ENCODE results near the gene ANKRD39. TPM values are rescaled to one million over a fixed set of nuclear protein-coding genes. Genes with fewer than 3 reads are reported as not detected.

ANKRD39 gene
- total and polyA plus RNA-seq, 4 donors, result 4.7 to 22.7 (median 10.7) TPM

- Histone ChIP-seq H3K9me3 (ENCODE audit: control insufficient read depth in 4 of 4, low read length in 3 of 4) (no peaks in the 10 kb centered on the region), H3K36me3 (ENCODE audit: control insufficient read depth in 4 of 4, insufficient read depth in 3 of 4, low read depth in 1 of 4, low read length in 3 of 4) (no peaks in the 10 kb centered on the region), H3K4me3 (ENCODE audit: low read depth in 1 of 3, low read length in 3 of 3) (no peak overlapping the region), H3K27me3 (ENCODE audit: control insufficient read depth in 4 of 4, insufficient read depth in 4 of 4, low read length in 3 of 4) (no peaks in the 10 kb centered on the region), H3K27ac (ENCODE audit: low read depth in 1 of 2, low read length in 2 of 2) (no peak overlapping the region), H3K9ac (ENCODE audit: low read depth in 1 of 2, low read length in 2 of 2) (no peak overlapping the region), H3K4me1 (ENCODE audit: control insufficient read depth in 4 of 4, insufficient read depth in 4 of 4, low read length in 3 of 4) (peaks cover 0 to 7% (median 3%) of the 10 kb centered on the region in 4 donors)
- DNase-seq (ENCODE audit: low spot score), result no peak
- 77% methylated on average over 14 of the region's 14 CpGs for WGBS
- TF ChIP-seq, protein P1, sequence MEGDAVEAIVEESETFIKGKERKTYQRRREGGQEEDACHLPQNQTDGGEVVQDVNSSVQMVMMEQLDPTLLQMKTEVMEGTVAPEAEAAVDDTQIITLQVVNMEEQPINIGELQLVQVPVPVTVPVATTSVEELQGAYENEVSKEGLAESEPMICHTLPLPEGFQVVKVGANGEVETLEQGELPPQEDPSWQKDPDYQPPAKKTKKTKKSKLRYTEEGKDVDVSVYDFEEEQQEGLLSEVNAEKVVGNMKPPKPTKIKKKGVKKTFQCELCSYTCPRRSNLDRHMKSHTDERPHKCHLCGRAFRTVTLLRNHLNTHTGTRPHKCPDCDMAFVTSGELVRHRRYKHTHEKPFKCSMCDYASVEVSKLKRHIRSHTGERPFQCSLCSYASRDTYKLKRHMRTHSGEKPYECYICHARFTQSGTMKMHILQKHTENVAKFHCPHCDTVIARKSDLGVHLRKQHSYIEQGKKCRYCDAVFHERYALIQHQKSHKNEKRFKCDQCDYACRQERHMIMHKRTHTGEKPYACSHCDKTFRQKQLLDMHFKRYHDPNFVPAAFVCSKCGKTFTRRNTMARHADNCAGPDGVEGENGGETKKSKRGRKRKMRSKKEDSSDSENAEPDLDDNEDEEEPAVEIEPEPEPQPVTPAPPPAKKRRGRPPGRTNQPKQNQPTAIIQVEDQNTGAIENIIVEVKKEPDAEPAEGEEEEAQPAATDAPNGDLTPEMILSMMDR (IDR thresholded peaks at IDR 0.05; ENCODE audit: low read depth, low read length, missing input control), result no peak
- TF ChIP-seq MAX (IDR thresholded peaks at IDR 0.05) (no peak), RAD21 (IDR thresholded peaks at IDR 0.05) (no peak), EGR1 (IDR thresholded peaks at IDR 0.05; ENCODE audit: low read depth in 2 of 2) (no peak), SP1 (IDR thresholded peaks at IDR 0.05) (no peak), NR2F2 (IDR thresholded peaks at IDR 0.05) (no peak), HNF4A (conservative IDR thresholded peaks at IDR 0.05) (no peak), HNF4G (IDR thresholded peaks at IDR 0.05) (no peak), FOXA2 (IDR thresholded peaks at IDR 0.05) (no peak), RXRA (IDR thresholded peaks at IDR 0.05) (no peak), YY1 (IDR thresholded peaks at IDR 0.05) (no peak), REST (IDR thresholded peaks at IDR 0.05) (no peak), GABPA (IDR thresholded peaks at IDR 0.05 in 1 of 2, conservative IDR thresholded peaks at IDR 0.05 in 1 of 2) (no peak), JUND (IDR thresholded peaks at IDR 0.05) (no peak), TAF1 (conservative IDR thresholded peaks at IDR 0.05) (no peak)
- TF ChIP-seq, protein P2, sequence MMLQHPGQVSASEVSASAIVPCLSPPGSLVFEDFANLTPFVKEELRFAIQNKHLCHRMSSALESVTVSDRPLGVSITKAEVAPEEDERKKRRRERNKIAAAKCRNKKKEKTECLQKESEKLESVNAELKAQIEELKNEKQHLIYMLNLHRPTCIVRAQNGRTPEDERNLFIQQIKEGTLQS (IDR thresholded peaks at IDR 0.05), result no peak
- TF ChIP-seq, protein P3, sequence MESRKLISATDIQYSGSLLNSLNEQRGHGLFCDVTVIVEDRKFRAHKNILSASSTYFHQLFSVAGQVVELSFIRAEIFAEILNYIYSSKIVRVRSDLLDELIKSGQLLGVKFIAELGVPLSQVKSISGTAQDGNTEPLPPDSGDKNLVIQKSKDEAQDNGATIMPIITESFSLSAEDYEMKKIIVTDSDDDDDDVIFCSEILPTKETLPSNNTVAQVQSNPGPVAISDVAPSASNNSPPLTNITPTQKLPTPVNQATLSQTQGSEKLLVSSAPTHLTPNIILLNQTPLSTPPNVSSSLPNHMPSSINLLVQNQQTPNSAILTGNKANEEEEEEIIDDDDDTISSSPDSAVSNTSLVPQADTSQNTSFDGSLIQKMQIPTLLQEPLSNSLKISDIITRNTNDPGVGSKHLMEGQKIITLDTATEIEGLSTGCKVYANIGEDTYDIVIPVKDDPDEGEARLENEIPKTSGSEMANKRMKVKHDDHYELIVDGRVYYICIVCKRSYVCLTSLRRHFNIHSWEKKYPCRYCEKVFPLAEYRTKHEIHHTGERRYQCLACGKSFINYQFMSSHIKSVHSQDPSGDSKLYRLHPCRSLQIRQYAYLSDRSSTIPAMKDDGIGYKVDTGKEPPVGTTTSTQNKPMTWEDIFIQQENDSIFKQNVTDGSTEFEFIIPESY (IDR thresholded peaks at IDR 0.05), result no peak
These were observed 17.9 kb upstream of the ANKRD39 start for GRCh38 chr2:96875498-96876268.
